SK-N-SH (cell line): ENCODE results near the gene CYP2J2. TPM values are rescaled to one million over a fixed set of nuclear protein-coding genes. Genes with fewer than 3 reads are reported as not detected.

Experiments used
- CTCF ChIA-PET: fragments of 300-600, 350-600 bp; formaldehyde crosslinking; extraction: SDS; loops from one replicate; lab custom pipeline; 2021; lab: Yijun Ruan, JAX
- POLR2A ChIA-PET: fragments of 350-600 bp; sonication (Branson Sonifier 250); formaldehyde crosslinking; extraction: SDS; loops from one replicate; lab custom pipeline; 2020; ENCODE audit warnings: antibody characterized with exemption, inconsistent platforms; lab: Yijun Ruan, JAX
- DNase-seq: peaks from one replicate; pipeline ENCODE4 v3.0.0; 2012
- H2AFZ ChIP-seq: fragments of 200-600 bp; sonication (generic); 2 replicates; pipeline ENCODE4 v1.8.1; 2016; ENCODE audit warnings: antibody characterized with exemption, mild to moderate bottlenecking, low read depth
- H3F3A ChIP-seq: fragments of 200-600 bp; sonication (generic); replicated peaks from 2 replicates; pipeline ENCODE3; 2016; ENCODE audit warnings: antibody characterized with exemption, mild to moderate bottlenecking; ENCODE audit not compliant: insufficient read depth
- H3K27ac ChIP-seq, 2 experiments: fragments of 200-500 bp in 1 of 2; fragments of 200-600 bp in 1 of 2; sonication (Bioruptor generic) in 1 of 2; sonication (generic), shearing (Covaris generic) in 1 of 2; 2 replicates each; pipeline versions ENCODE4 v1.5.1 to v1.6.1; 2014 to 2016; ENCODE audit warnings: low read depth in 2 of 2, inconsistent platforms in 1 of 2, low read length in 1 of 2, mild to moderate bottlenecking in 1 of 2, mixed read lengths in 1 of 2
- H3K27me3 ChIP-seq: fragments of 200-600 bp; sonication (generic), shearing (Covaris generic); 2 replicates; pipeline ENCODE4 v1.6.1; 2016; ENCODE audit warnings: mixed run types; ENCODE audit not compliant: insufficient read depth
- H3K36me3 ChIP-seq, 2 experiments: fragments of 200-500 bp in 1 of 2; fragments of 200-600 bp in 1 of 2; sonication (Bioruptor generic) in 1 of 2; sonication (generic) in 1 of 2; replicated peaks in 1 of 2; 2 replicates each; pipeline versions ENCODE3 to v1.5.1; 2014 to 2016; ENCODE audit warnings: low read length in 1 of 2, mild to moderate bottlenecking in 1 of 2; ENCODE audit not compliant: insufficient read depth in 2 of 2, control insufficient read depth in 1 of 2
- H3K4me1 ChIP-seq, 2 experiments: fragments of 200-500 bp in 1 of 2; fragments of 200-600 bp in 1 of 2; sonication (Bioruptor generic) in 1 of 2; sonication (generic), shearing (Covaris generic) in 1 of 2; 2 replicates each; pipeline versions ENCODE4 v1.5.1 to v1.6.1; 2014 to 2016; ENCODE audit warnings: low read depth in 1 of 2, low read length in 1 of 2, mixed run types in 1 of 2; ENCODE audit not compliant: insufficient read depth in 2 of 2, control insufficient read depth in 1 of 2
- H3K4me2 ChIP-seq: fragments of 200-600 bp; sonication (generic), shearing (Covaris generic); 2 replicates; pipeline ENCODE4 v1.6.1; 2017; ENCODE audit warnings: mixed run types
- H3K4me3 ChIP-seq, 2 experiments: fragments of 200-500 bp in 1 of 2; fragments of 200-600 bp in 1 of 2; sonication (Bioruptor generic) in 1 of 2; sonication (generic), shearing (Covaris generic) in 1 of 2; 2 replicates each; pipeline versions ENCODE4 v1.5.1 to v1.8.1; 2014 to 2016; ENCODE audit warnings: low read depth in 2 of 2, inconsistent platforms in 1 of 2, low read length in 1 of 2, mild to moderate bottlenecking in 1 of 2, mixed read lengths in 1 of 2, moderate library complexity in 1 of 2
- H3K79me2 ChIP-seq: fragments of 200-600 bp; sonication (generic); 2 replicates; pipeline ENCODE4 v1.8.1; 2017; ENCODE audit warnings: mild to moderate bottlenecking; ENCODE audit not compliant: insufficient read depth
- H3K9ac ChIP-seq: fragments of 200-600 bp; sonication (generic); 2 replicates; pipeline ENCODE4 v1.6.1; 2017; ENCODE audit warnings: mixed run types
- H3K9me2 ChIP-seq: fragments of 200-600 bp; sonication (generic); 2 replicates; pipeline ENCODE4 v1.6.1; 2017; ENCODE audit warnings: mixed run types
- H3K9me3 ChIP-seq: fragments of 200-600 bp; sonication (generic); 2 replicates; pipeline ENCODE4 v1.6.1; 2017; ENCODE audit warnings: mixed run types, mild to moderate bottlenecking, moderate library complexity
- H4K20me1 ChIP-seq: fragments of 200-600 bp; sonication (generic); 2 replicates; pipeline ENCODE4 v1.6.1; 2017; ENCODE audit warnings: mild to moderate bottlenecking, mixed run types; ENCODE audit not compliant: insufficient read depth
- CHD2 ChIP-seq: fragments of 150-350 bp; IDR thresholded peaks from 2 replicates; pipeline ENCODE4 v1.6.1; 2018; ENCODE audit warnings: low read length; ENCODE audit not compliant: partially characterized antibody
- CTCF ChIP-seq: fragments of 200-600 bp; sonication (generic); IDR thresholded peaks from 2 replicates; pipeline ENCODE4 v1.6.1; 2017; ENCODE audit warnings: antibody characterized with exemption, mild to moderate bottlenecking, moderate library complexity
- ELF1 ChIP-seq: IDR thresholded peaks from 2 replicates; pipeline ENCODE4 v1.4.0; 2012
- EP300 ChIP-seq, 2 experiments: IDR thresholded peaks; 2 replicates each; pipeline versions ENCODE4 v1.4.0 to v1.6.1; 2012; ENCODE audit warnings: borderline replicate concordance in 1 of 2, low read depth in 1 of 2, low read length in 1 of 2
- FOXJ3 ChIP-seq: sonication (generic); formaldehyde crosslinking; IDR thresholded peaks from 2 replicates; pipeline ENCODE4 v1.5.1; 2020; ENCODE audit warnings: mild to moderate bottlenecking, missing genetic modification reagents
- FOXM1 ChIP-seq: IDR thresholded peaks from 2 replicates; pipeline ENCODE4 v1.4.0; 2012; ENCODE audit warnings: low read depth, mild to moderate bottlenecking
- GABPA ChIP-seq: IDR thresholded peaks from 2 replicates; pipeline ENCODE4 v1.4.0; 2012; ENCODE audit warnings: low read depth, mild to moderate bottlenecking
- GATA2 ChIP-seq: sonication (generic); formaldehyde crosslinking; IDR thresholded peaks from 2 replicates; pipeline ENCODE4 v1.5.0; 2020; ENCODE audit warnings: mild to moderate bottlenecking, missing genetic modification reagents
- IRF3 ChIP-seq: fragments of 150-350 bp; IDR thresholded peaks from 2 replicates; pipeline ENCODE4 v1.6.1; 2016; ENCODE audit warnings: mild to moderate bottlenecking, low read depth, low read length
- JUND ChIP-seq: IDR thresholded peaks from 2 replicates; pipeline ENCODE4 v1.4.0; 2012
- MAX ChIP-seq: IDR thresholded peaks from 2 replicates; pipeline ENCODE4 v1.4.0; 2012; ENCODE audit warnings: low read depth
- NRF1 ChIP-seq: IDR thresholded peaks from 2 replicates; pipeline ENCODE4 v1.6.1; 2012; ENCODE audit warnings: low read depth, mild to moderate bottlenecking, low read length
- POLR2AphosphoS5 ChIP-seq: IDR thresholded peaks from 2 replicates; pipeline ENCODE4 v1.6.1; 2012; ENCODE audit warnings: low read depth, low read length
- RAD21 ChIP-seq: IDR thresholded peaks from 2 replicates; pipeline ENCODE4 v1.6.1; 2012; ENCODE audit warnings: mild to moderate bottlenecking, low read length
- RCOR1 ChIP-seq: fragments of 150-350 bp; IDR thresholded peaks from 2 replicates; pipeline ENCODE4 v1.6.1; 2017; ENCODE audit warnings: antibody characterized with exemption, low read length
- RXRA ChIP-seq: IDR thresholded peaks from 2 replicates; pipeline ENCODE4 v1.4.0; 2012; ENCODE audit warnings: low read depth, mild to moderate bottlenecking, borderline replicate concordance
- TCF12 ChIP-seq: IDR thresholded peaks from 2 replicates; pipeline ENCODE4 v1.4.0; 2012
- TEAD4 ChIP-seq: IDR thresholded peaks from 2 replicates; pipeline ENCODE4 v1.4.0; 2012; ENCODE audit warnings: mild to moderate bottlenecking, borderline replicate concordance; ENCODE audit not compliant: insufficient read depth
- USF1 ChIP-seq: IDR thresholded peaks from 2 replicates; pipeline ENCODE4 v1.4.0; 2012; ENCODE audit warnings: low read depth, borderline replicate concordance
- USF2 ChIP-seq: fragments of 150-350 bp; IDR thresholded peaks from 2 replicates; pipeline ENCODE4 v1.6.1; 2017; ENCODE audit warnings: antibody characterized with exemption, low read length, low read depth, borderline replicate concordance
- YY1 ChIP-seq: IDR thresholded peaks from 2 replicates; pipeline ENCODE4 v1.4.0; 2012; ENCODE audit warnings: low read depth, mild to moderate bottlenecking
- WGBS: methylation state at CpG from one replicate; pipeline ENCODE4 v1.1.6; 2017; ENCODE audit warnings: low lambda C conversion rate; 5-methylcytosine and 5-hydroxymethylcytosine counted together
- polyA plus RNA-seq, 3 experiments: library from polyadenylated mRNA; depleted of rRNA; stranded (reverse); fragments of >200 nt; gene quantifications; 2 replicates each; pipeline ENCODE4 v1.2.3, GENCODE V29; 2012

Gene CYP2J2
- polyA plus RNA-seq, 1 of the 3 experiments (the other 2 are of a cell fraction): 1.2 TPM

GRCh38 chr1:59897165-59897564 lies 29.4 kb downstream of the CYP2J2 start:
- no peak overlapping the region for H3K4me3 ChIP-seq
- no peaks in the 10 kb centered on the region for H3K27me3 ChIP-seq
- H3K9ac ChIP-seq: no peak overlapping the region
- TF ChIP-seq TCF12: no peak
- no peak for TF ChIP-seq IRF3
- TF ChIP-seq CHD2: no peak
- TF ChIP-seq EP300 (IDR thresholded peaks at IDR 0.05; ENCODE audit: borderline replicate concordance in 1 of 2, low read depth in 1 of 2, low read length in 1 of 2): no peak
- TF ChIP-seq USF2: no peak
- TF ChIP-seq NRF1: no peak
- TF ChIP-seq TEAD4: no peak
- no peak for TF ChIP-seq POLR2AphosphoS5
- no peak for TF ChIP-seq FOXM1
- no peak for TF ChIP-seq FOXJ3 (CRISPR knock-in tag)
- no peak for TF ChIP-seq ELF1
- no peak for TF ChIP-seq GABPA
- TF ChIP-seq USF1: no peak
- H3K27ac ChIP-seq: no peak overlapping the region
- no peaks in the 10 kb centered on the region for H3K9me3 ChIP-seq
- ChIA-PET CTCF (interaction anchor here (0.7 to 6.5 kb wide), 3 partner anchors 15 to 1879 kb away, joined by 3 to 24 read pairs (median 4); no protein-coding TSS in a partner anchor), POLR2A (no interaction called here)
- no peaks in the 10 kb centered on the region for H3F3A ChIP-seq
- H3K4me1 ChIP-seq: no peaks in the 10 kb centered on the region
- 54% methylated on average over 2 of the region's 2 CpGs for WGBS
- no peak for DNase-seq
- no peak overlapping the region for H3K4me2 ChIP-seq
- no peaks in the 10 kb centered on the region for H3K36me3 ChIP-seq
- H2AFZ ChIP-seq: no peak overlapping the region
- H4K20me1 ChIP-seq: no peaks in the 10 kb centered on the region
- no peaks in the 10 kb centered on the region for H3K79me2 ChIP-seq
- H3K9me2 ChIP-seq: no peaks in the 10 kb centered on the region

GRCh38 chr1:59892841-59893811 lies 33.4 kb downstream of the CYP2J2 start:
- Histone ChIP-seq H3K9me2 (no peaks in the 10 kb centered on the region), H3K27ac (no peak overlapping the region), H3K4me3 (no peak overlapping the region), H3K27me3 (no peaks in the 10 kb centered on the region), H4K20me1 (no peaks in the 10 kb centered on the region), H3K79me2 (no peaks in the 10 kb centered on the region), H2AFZ (no peak overlapping the region), H3K9me3 (no peaks in the 10 kb centered on the region), H3K36me3 (no peaks in the 10 kb centered on the region), H3F3A (no peaks in the 10 kb centered on the region), H3K9ac (no peak overlapping the region), H3K4me2 (no peak overlapping the region), H3K4me1 (no peaks in the 10 kb centered on the region)
- CTCF ChIA-PET: interaction anchor here (0.6 to 6.5 kb wide), 4 partner anchors 9 to 59 kb away, joined by 3 to 24 read pairs (median 7); no protein-coding TSS in a partner anchor
- DNase-seq: no peak
- WGBS: 66% methylated on average over 7 of the region's 7 CpGs
- POLR2A ChIA-PET: no interaction called here
- TF ChIP-seq RAD21 (no peak), POLR2AphosphoS5 (no peak), YY1 (no peak), FOXJ3 (CRISPR knock-in tag) (no peak), IRF3 (no peak), MAX (no peak), EP300 (IDR thresholded peaks at IDR 0.05; ENCODE audit: borderline replicate concordance in 1 of 2, low read depth in 1 of 2, low read length in 1 of 2) (no peak), GATA2 (CRISPR knock-in tag) (no peak), RCOR1 (no peak), JUND (no peak), CTCF (no peak), RXRA (no peak)
